HG03378 (cell line): Measurements from ENCODE around the gene ADAMTS13.
A peak's percentile ranks its signal among the peaks of the same experiment; 100 is the strongest.
"Not testable (repeated sequence)": the region's sequence is repeated elsewhere in the genome, so short reads cannot be mapped to it uniquely, and the experiment has no call there.

Experiments
- ATAC-seq: cut with Tn5 transposase; IDR thresholded peaks from one replicate; pipeline ENCODE4 v1.9.1; 2021; ENCODE audit warnings: mild to moderate bottlenecking, moderate library complexity; ENCODE audit not compliant: unreplicated experiment

ADAMTS13 gene

GRCh38 chr9:133421615-133422542 is at the start of gene ADAMTS13:
Gene ADAMTS13 (plus strand): TSS chr9:133422367. CDS start chr9:133422444, 77 bp downstream.
- peak; percentile 40 for ATAC-seq

- no peak for ATAC-seq
Measured at GRCh38 chr9:133374612-133375115, 47.5 kb upstream of the ADAMTS13 start.

GRCh38 chr9:133375116-133375723 is 46.9 kb upstream of the ADAMTS13 start:
- ATAC-seq: no peak

- peak; percentile 53 for ATAC-seq
Measured at GRCh38 chr9:133375724-133376654, 46.2 kb upstream of the ADAMTS13 start, which contains the start of the genes STKLD1 and SURF4. Gene STKLD1 (plus strand): TSS chr9:133376366. CDS start chr9:133376474, 108 bp downstream. Gene SURF4 (minus strand): TSS chr9:133376060. CDS start chr9:133375969, 91 bp downstream.

- not testable (repeated sequence) for ATAC-seq
Measured at GRCh38 chr9:133377280-133377679, 44.9 kb upstream of the ADAMTS13 start.

- no peak for ATAC-seq
Measured at GRCh38 chr9:133377721-133378216, 44.4 kb upstream of the ADAMTS13 start.

GRCh38 chr9:133378408-133378962 is 43.7 kb upstream of the ADAMTS13 start:
- ATAC-seq: no peak

GRCh38 chr9:133379153-133380086 is 42.7 kb upstream of the ADAMTS13 start:
- no peak for ATAC-seq

GRCh38 chr9:133380734-133381133 is 41.4 kb upstream of the ADAMTS13 start:
- no peak for ATAC-seq

- ATAC-seq: no peak
Measured at GRCh38 chr9:133382507-133383141, 39.5 kb upstream of the ADAMTS13 start.

GRCh38 chr9:133383438-133383837 is 38.7 kb upstream of the ADAMTS13 start:
- no peak for ATAC-seq

- no peak for ATAC-seq
Measured at GRCh38 chr9:133384736-133385321, 37.3 kb upstream of the ADAMTS13 start.

GRCh38 chr9:133385452-133385851 is 36.7 kb upstream of the ADAMTS13 start:
- no peak for ATAC-seq

GRCh38 chr9:133386338-133386737 is 35.8 kb upstream of the ADAMTS13 start:
- ATAC-seq: no peak

- ATAC-seq: no peak
Measured at GRCh38 chr9:133387680-133388079, 34.5 kb upstream of the ADAMTS13 start.

- ATAC-seq: no peak
Measured at GRCh38 chr9:133389025-133389557, 33.1 kb upstream of the ADAMTS13 start.

GRCh38 chr9:133389562-133389961 is 32.6 kb upstream of the ADAMTS13 start:
- no peak for ATAC-seq

- no peak for ATAC-seq
Measured at GRCh38 chr9:133390713-133391112, 31.5 kb upstream of the ADAMTS13 start.
